CD4-positive, alpha-beta memory T cell (primary cell): Measurements from ENCODE around the gene FBP1. TPM values are rescaled to one million over a fixed set of nuclear protein-coding genes. Genes with fewer than 3 reads are reported as not detected.

Experiments used
- CTCF ChIA-PET: fragments of 350-600 bp; sonication (Branson Sonifier 250); formaldehyde crosslinking; loops from one replicate; lab custom pipeline; 2021; ENCODE audit warnings: inconsistent platforms; ENCODE audit not compliant: partially characterized antibody; lab: Charles Lee
- POLR2A ChIA-PET: fragments of 350-600 bp; sonication (Branson Sonifier 250); formaldehyde crosslinking; loops from one replicate; lab custom pipeline; 2021; ENCODE audit not compliant: partially characterized antibody; lab: Charles Lee
- DNase-seq, 5 donors: peaks; one replicate each; pipeline versions ENCODE4 v3.0.0 to v3.0.0-alpha.2; 2020 to 2022; ENCODE audit warnings: mixed read lengths in 1 of 5
- H3K27ac ChIP-seq: one replicate; pipeline ENCODE4 v1.7.0; 2013; ENCODE audit warnings: low read depth, low read length
- H3K27me3 ChIP-seq: 2 replicates; pipeline ENCODE4 v1.7.0; 2013; ENCODE audit warnings: mild to moderate bottlenecking, low read length, moderate library complexity; ENCODE audit not compliant: insufficient read depth
- H3K36me3 ChIP-seq: 2 replicates; pipeline ENCODE4 v1.7.0; 2013; ENCODE audit warnings: mild to moderate bottlenecking, low read length, moderate library complexity; ENCODE audit not compliant: insufficient read depth
- H3K4me1 ChIP-seq: 2 replicates; pipeline ENCODE4 v1.7.0; 2013; ENCODE audit warnings: mild to moderate bottlenecking, low read length, moderate library complexity; ENCODE audit not compliant: insufficient read depth
- H3K4me3 ChIP-seq, 2 donors: one replicate each; pipeline ENCODE4 v1.7.0; 2013; ENCODE audit warnings: low read length in 2 of 2, mild to moderate bottlenecking in 1 of 2
- H3K9me3 ChIP-seq, 2 donors: one replicate each; pipeline ENCODE4 v1.7.0; 2013; ENCODE audit warnings: low read length in 2 of 2, control low read depth in 1 of 2; ENCODE audit not compliant: control insufficient read depth in 1 of 2
- H3K27ac Mint-ChIP-seq, 7 donors: one replicate each; pipeline ENCODE4 v1.8.0; 2020 to 2021; ENCODE audit warnings: mixed read lengths in 7 of 7, mild to moderate bottlenecking in 6 of 7, inconsistent platforms in 3 of 7, moderate library complexity in 3 of 7
- H3K27me3 Mint-ChIP-seq, 2 donors: one replicate each; pipeline ENCODE4 v1.8.0; 2020 to 2021; ENCODE audit warnings: mixed read lengths in 2 of 2
- H3K36me3 Mint-ChIP-seq, 2 donors: one replicate each; pipeline ENCODE4 v1.8.0; 2020 to 2021; ENCODE audit warnings: mixed read lengths in 2 of 2, inconsistent platforms in 1 of 2, mild to moderate bottlenecking in 1 of 2
- H3K4me1 Mint-ChIP-seq, 4 donors: one replicate each; pipeline ENCODE4 v1.8.0; 2020 to 2021; ENCODE audit warnings: mixed read lengths in 4 of 4, mild to moderate bottlenecking in 1 of 4
- H3K4me3 Mint-ChIP-seq, 8 donors: one replicate each; pipeline ENCODE4 v1.8.0; 2020 to 2021; ENCODE audit warnings: mixed read lengths in 8 of 8, mild to moderate bottlenecking in 7 of 8, moderate library complexity in 6 of 8, inconsistent platforms in 3 of 8
- H3K9me3 Mint-ChIP-seq, 8 donors: one replicate each; pipeline ENCODE4 v1.8.0; 2020 to 2021; ENCODE audit warnings: mixed read lengths in 8 of 8, mild to moderate bottlenecking in 5 of 8, inconsistent platforms in 3 of 8, moderate library complexity in 1 of 8
- intact Hi-C: fragments of 100-400 bp; cut with micrococcal nuclease; formaldehyde crosslinking; loops from one replicate; pipeline ENCODE4 v1.15.1; 2023
- polyA plus RNA-seq, 2 donors: library from polyadenylated mRNA; unstranded; fragments of 300-500 nt; fragmentation: Illumina TruSeq; gene quantifications; one replicate each; pipeline ENCODE4 v1.2.3, GENCODE V29; 2021
- total RNA-seq, 2 experiments: library from RNA; stranded (reverse); gene quantifications; one replicate each; pipeline ENCODE4 v1.2.3, GENCODE V29; 2021

Gene FBP1
- total and polyA plus RNA-seq, 4 experiments from 2014 or later: 3.5 to 9.2 (median 7.2) TPM

DNA sequence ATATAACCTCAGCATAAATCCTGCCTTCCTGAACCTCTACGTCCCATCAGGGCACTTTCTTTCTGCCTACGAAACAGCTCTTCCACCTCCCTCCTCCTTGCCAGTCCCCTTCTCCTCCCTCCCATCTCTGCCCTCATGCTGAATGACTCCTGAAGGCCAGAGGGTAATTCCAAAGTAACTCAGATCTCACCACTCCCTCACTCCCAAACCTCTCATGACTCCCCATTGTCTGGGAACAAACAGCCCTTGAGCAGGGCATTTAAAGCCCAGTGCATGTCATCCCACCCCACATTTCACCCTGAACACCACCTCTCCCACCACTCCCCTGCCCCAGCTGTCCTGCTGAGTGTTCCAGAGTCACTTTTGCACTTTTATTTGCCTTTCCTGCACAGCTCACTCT lies 8.9 kb upstream of the FBP1 start:
- Mint-ChIP-seq H3K27ac (peak overlapping the region in 1 of 7 donors; percentile 30), H3K4me3 (no peak overlapping the region), H3K36me3 (no peaks in the 10 kb centered on the region), H3K9me3 (peaks cover 0 to 2% (median 0%) of the 10 kb centered on the region in 8 donors), H3K27me3 (peaks cover 0 to 1% of the 10 kb centered on the region in 2 donors), H3K4me1 (no peaks in the 10 kb centered on the region)
- H3K27ac ChIP-seq: no peak overlapping the region
- no peaks in the 10 kb centered on the region for H3K9me3 ChIP-seq
- H3K4me1 ChIP-seq: no peaks in the 10 kb centered on the region
- H3K27me3 ChIP-seq: no peaks in the 10 kb centered on the region
- ChIA-PET POLR2A (no interaction called here), CTCF (interaction anchor here (1.6 kb wide), 1 partner anchor 21 kb away, joined by 5 read pairs; no protein-coding TSS in a partner anchor)
- intact Hi-C loops: no loop called here
- DNase-seq: no peak
- no peak overlapping the region for H3K4me3 ChIP-seq
- no peaks in the 10 kb centered on the region for H3K36me3 ChIP-seq

DNA sequence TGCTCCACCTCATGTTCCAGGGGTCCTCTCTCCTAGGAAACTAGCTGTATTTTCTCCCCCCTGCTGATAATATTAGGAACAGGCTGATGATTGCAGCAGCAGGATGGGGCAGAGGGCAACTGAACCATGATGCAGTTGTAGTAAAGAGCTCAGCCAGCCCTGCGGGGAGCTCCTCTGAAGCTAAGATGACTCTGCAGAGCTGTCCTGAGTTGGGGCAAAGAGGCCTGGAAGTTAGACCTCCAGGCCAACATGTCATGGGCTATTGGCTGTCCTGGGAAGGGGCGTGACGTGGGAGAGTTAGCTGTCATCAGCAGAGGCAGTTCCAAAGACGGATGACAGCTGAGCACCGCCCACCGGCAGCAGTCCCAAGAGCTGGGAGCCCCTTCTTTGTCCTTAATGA lies 6.6 kb upstream of the FBP1 start:
- Histone ChIP-seq H3K36me3 (no peaks in the 10 kb centered on the region), H3K9me3 (no peaks in the 10 kb centered on the region), H3K27me3 (no peaks in the 10 kb centered on the region), H3K4me3 (no peak overlapping the region), H3K4me1 (no peaks in the 10 kb centered on the region), H3K27ac (no peak overlapping the region)
- DNase-seq: no peak
- Mint-ChIP-seq H3K36me3 (no peaks in the 10 kb centered on the region), H3K27ac (no peak overlapping the region), H3K4me3 (no peak overlapping the region), H3K27me3 (no peaks in the 10 kb centered on the region), H3K9me3 (peaks cover 0 to 2% (median 0%) of the 10 kb centered on the region in 8 donors), H3K4me1 (no peaks in the 10 kb centered on the region)
- intact Hi-C loops: no loop called here
- ChIA-PET POLR2A (no interaction called here), CTCF (interaction anchor here (2.5 kb wide), 1 partner anchor 35 kb away, joined by 9 read pairs; no protein-coding TSS in a partner anchor)

DNA sequence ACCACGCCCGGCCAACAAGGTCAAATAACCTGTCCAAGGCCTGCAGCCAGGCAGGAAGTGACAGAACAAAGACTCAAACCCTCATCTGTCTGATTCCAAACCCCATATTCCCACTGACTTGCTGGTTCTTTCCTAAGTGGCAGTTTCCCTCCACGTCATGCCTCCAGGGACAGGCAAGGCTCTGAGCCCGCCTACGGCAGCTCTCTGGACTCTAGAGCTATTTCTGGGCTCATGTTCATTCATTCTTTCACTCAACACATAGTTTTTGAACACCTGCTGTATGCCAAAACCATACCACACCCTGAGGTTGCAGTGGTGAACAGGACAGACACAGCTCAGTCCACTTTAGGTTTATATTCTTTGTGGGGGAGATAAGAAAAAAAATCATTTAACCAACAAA lies 5.2 kb upstream of the FBP1 start:
- CTCF ChIA-PET: interaction anchor here (2.5 kb wide), 1 partner anchor 37 kb away, joined by 9 read pairs; no protein-coding TSS in a partner anchor
- Mint-ChIP-seq H3K27ac (no peak overlapping the region), H3K4me3 (no peak overlapping the region)

DNA sequence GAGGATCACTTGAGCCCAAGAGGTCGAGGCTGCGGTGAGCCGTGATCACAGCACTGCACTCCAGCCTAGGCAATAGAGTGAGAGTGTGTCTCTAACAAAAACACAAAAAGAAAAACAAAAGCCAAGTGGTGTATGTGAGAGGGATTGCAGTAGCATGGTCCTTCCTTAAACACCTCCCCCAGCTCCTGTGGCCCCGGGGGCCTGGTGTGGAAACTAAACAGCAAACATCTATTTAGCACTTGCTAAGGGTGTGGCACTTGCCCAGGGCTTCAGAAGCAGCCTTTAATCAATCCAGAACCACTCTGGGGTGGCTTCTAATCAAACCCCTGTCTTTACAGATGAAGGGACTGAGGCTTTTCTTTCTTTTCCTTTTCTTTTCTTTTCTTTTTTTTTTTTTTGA lies 4.4 kb upstream of the FBP1 start:
- no peaks in the 10 kb centered on the region for H3K36me3 ChIP-seq
- intact Hi-C loops: no loop called here
- no peaks in the 10 kb centered on the region for H3K9me3 ChIP-seq
- H3K9me3 Mint-ChIP-seq: peaks cover 0 to 2% (median 0%) of the 10 kb centered on the region in 8 donors
- POLR2A ChIA-PET: no interaction called here
- peaks cover 5 to 10% (median 8%) of the 10 kb centered on the region in 4 donors for H3K4me1 Mint-ChIP-seq
- no peak overlapping the region for H3K27ac Mint-ChIP-seq
- H3K27me3 ChIP-seq: no peaks in the 10 kb centered on the region
- CTCF ChIA-PET: no interaction called here
- H3K36me3 Mint-ChIP-seq: peaks cover 0 to 5% of the 10 kb centered on the region in 2 donors
- peaks cover 9% of the 10 kb centered on the region for H3K4me1 ChIP-seq
- no peak overlapping the region for H3K27ac ChIP-seq
- peaks cover 2 to 3% of the 10 kb centered on the region in 2 donors for H3K27me3 Mint-ChIP-seq
- no peak overlapping the region for H3K4me3 ChIP-seq
- no peak overlapping the region for H3K4me3 Mint-ChIP-seq
- DNase-seq: no peak

More for the DNA sequence above, 5.2 kb upstream of the FBP1 start:
- H3K36me3 Mint-ChIP-seq: peaks cover 0 to 2% of the 10 kb centered on the region in 2 donors
- H3K4me1 Mint-ChIP-seq: peaks cover 3 to 6% (median 5%) of the 10 kb centered on the region in 4 donors
- POLR2A ChIA-PET: no interaction called here
- Histone ChIP-seq H3K27ac (no peak overlapping the region), H3K36me3 (no peaks in the 10 kb centered on the region), H3K9me3 (no peaks in the 10 kb centered on the region), H3K27me3 (no peaks in the 10 kb centered on the region), H3K4me3 (no peak overlapping the region), H3K4me1 (peaks cover 5% of the 10 kb centered on the region)
- intact Hi-C loops: no loop called here
- H3K27me3 Mint-ChIP-seq: peaks cover 2% of the 10 kb centered on the region in 2 donors
- H3K9me3 Mint-ChIP-seq: peaks cover 0 to 2% (median 0%) of the 10 kb centered on the region in 8 donors
- DNase-seq: no peak

DNA sequence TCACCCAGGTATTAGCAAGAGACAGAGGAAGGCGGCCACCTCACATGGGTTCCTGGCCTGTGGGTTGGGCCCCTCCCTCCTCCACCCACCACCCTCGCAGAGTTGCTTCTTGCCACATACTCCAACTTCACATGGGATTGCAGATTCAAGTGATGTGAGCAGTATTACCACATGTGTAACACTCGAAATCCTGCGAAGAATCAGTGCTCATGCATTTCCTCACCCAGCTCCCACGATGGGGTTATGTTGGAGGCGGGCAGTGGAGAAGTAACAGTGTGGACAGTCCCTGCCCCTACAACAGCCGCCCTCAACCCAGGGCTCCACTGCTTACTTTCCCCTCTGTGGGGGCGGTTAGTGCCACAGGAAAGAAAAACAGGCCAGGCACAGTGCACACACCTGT lies 3.9 kb upstream of the FBP1 start:
- Histone ChIP-seq H3K4me3 (no peak overlapping the region), H3K36me3 (no peaks in the 10 kb centered on the region), H3K9me3 (no peaks in the 10 kb centered on the region), H3K27me3 (no peaks in the 10 kb centered on the region), H3K4me1 (peaks cover 11% of the 10 kb centered on the region), H3K27ac (no peak overlapping the region)
- Mint-ChIP-seq H3K27me3 (peaks cover 4 to 5% of the 10 kb centered on the region in 2 donors), H3K27ac (no peak overlapping the region), H3K9me3 (peaks cover 0 to 2% (median 0%) of the 10 kb centered on the region in 8 donors), H3K4me3 (no peak overlapping the region), H3K4me1 (peaks cover 8 to 15% (median 13%) of the 10 kb centered on the region in 4 donors), H3K36me3 (peaks cover 0 to 8% of the 10 kb centered on the region in 2 donors)
- intact Hi-C loops: no loop called here
- ChIA-PET POLR2A (no interaction called here), CTCF (no interaction called here)
- no peak for DNase-seq

DNA sequence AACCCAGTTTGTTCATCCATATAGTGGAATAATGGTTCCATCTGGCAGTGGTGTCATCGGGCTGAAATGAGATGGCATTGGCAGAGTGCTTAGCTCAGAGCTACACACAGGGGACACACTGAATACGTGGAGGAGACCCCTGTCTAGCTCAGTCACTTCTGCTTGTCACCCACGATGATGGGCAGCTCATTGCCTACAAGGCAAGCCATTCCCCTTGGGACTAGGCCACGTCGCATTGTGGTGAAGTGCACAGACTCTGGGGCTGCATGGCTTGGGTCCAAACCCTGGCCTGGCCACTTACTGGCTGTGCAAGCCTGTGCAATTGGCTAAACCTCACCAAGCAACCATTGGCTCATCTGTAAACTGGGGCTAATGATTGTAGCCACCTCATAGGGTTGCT lies 3.2 kb upstream of the FBP1 start:
- Histone ChIP-seq H3K4me1 (peaks cover 11% of the 10 kb centered on the region), H3K36me3 (no peaks in the 10 kb centered on the region), H3K9me3 (no peaks in the 10 kb centered on the region), H3K4me3 (no peak overlapping the region), H3K27ac (no peak overlapping the region), H3K27me3 (no peaks in the 10 kb centered on the region)
- DNase-seq: no peak
- Mint-ChIP-seq H3K27ac (no peak overlapping the region), H3K4me1 (peaks cover 8 to 18% (median 14%) of the 10 kb centered on the region in 4 donors), H3K9me3 (peaks cover 0 to 2% (median 0%) of the 10 kb centered on the region in 8 donors), H3K36me3 (peaks cover 0 to 8% of the 10 kb centered on the region in 2 donors), H3K4me3 (no peak overlapping the region), H3K27me3 (peaks cover 4 to 5% of the 10 kb centered on the region in 2 donors)
- POLR2A ChIA-PET: no interaction called here
- intact Hi-C loops: no loop called here
- CTCF ChIA-PET: no interaction called here

DNA sequence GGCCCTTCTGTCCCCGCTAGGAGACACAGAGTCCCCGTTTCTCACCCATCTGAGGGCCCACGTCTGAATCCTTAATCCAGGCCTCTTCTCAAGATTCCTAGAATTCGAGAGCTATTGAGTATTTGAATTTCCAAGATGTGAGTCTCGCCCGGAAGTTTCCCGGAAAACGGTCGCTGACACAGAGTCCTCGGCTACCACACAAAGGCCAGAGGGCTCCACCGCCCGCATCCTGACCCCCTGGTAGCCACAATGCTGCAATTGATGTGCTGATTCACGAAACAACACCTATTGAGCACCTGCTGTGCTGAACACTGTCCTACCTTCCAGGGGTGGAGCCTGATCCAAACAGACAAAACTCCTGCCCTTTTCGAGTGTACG lies 670 bp upstream of the FBP1 start:
- H3K27ac ChIP-seq: no peak overlapping the region
- Mint-ChIP-seq H3K36me3 (peaks cover 0 to 8% of the 10 kb centered on the region in 2 donors), H3K27me3 (peaks cover 4 to 5% of the 10 kb centered on the region in 2 donors), H3K4me1 (peaks cover 8 to 18% (median 14%) of the 10 kb centered on the region in 4 donors), H3K4me3 (peak overlapping the region; percentile 92 to 98 (median 97)), H3K27ac (peak overlapping the region in 1 of 7 donors; percentile 89), H3K9me3 (no peaks in the 10 kb centered on the region)
- no peaks in the 10 kb centered on the region for H3K9me3 ChIP-seq
- no peak for DNase-seq
- no peaks in the 10 kb centered on the region for H3K36me3 ChIP-seq
- peaks cover 11% of the 10 kb centered on the region for H3K4me1 ChIP-seq
- intact Hi-C loops: no loop called here
- H3K4me3 ChIP-seq: peak overlapping the region in 1 of 2 donors; percentile 69
- H3K27me3 ChIP-seq: no peaks in the 10 kb centered on the region
- CTCF ChIA-PET: interaction anchor here (0.5 to 1.3 kb wide), 6 partner anchors 11 to 491 kb away, joined by 3 to 15 read pairs (median 3); no protein-coding TSS in a partner anchor
- POLR2A ChIA-PET: interaction anchor here (0.6 to 1.9 kb wide), 3 partner anchors 17 to 86 kb away, joined by 3 to 11 read pairs (median 3); partner anchors contain the start of gene AOPEP
